Measurements from ENCODE around the gene RNF8.

- no peak for TF ChIP-seq POLR2A (IDR thresholded peaks at IDR 0.05)
- TF ChIP-seq POLR2AphosphoS5 (IDR thresholded peaks at IDR 0.05): no peak
Observed at GRCh38 chr6:37393381-37393929, 39.7 kb downstream of the RNF8 start.
